ENCODE results near the gene ZNF804B.
"Not testable (repeated sequence)": the region's sequence is repeated elsewhere in the genome, so short reads cannot be mapped to it uniquely, and the experiment has no call there.

ZNF804B gene

GRCh38 chr7:89103564-89103963 lies 344.1 kb downstream of the ZNF804B start:
- DNase-seq: no peak

GRCh38 chr7:89104748-89105685 lies 345.5 kb downstream of the ZNF804B start:
- no peak for DNase-seq

- no peak for DNase-seq
These were observed 364.4 kb downstream of the ZNF804B start for GRCh38 chr7:89123871-89124270.

GRCh38 chr7:89129600-89130375 lies 370.3 kb downstream of the ZNF804B start:
- DNase-seq: no peak

GRCh38 chr7:89133357-89133756 lies 373.9 kb downstream of the ZNF804B start:
- no peak for DNase-seq

GRCh38 chr7:89133819-89134218 lies 374.3 kb downstream of the ZNF804B start:
- no peak for DNase-seq

GRCh38 chr7:89145801-89146200 lies 386.3 kb downstream of the ZNF804B start:
- DNase-seq: no peak

- no peak for DNase-seq
These were observed 400.6 kb downstream of the ZNF804B start for GRCh38 chr7:89160107-89160506.

GRCh38 chr7:89165421-89165820 lies 405.9 kb downstream of the ZNF804B start:
- no peak for DNase-seq

GRCh38 chr7:89170628-89171027 lies 411.1 kb downstream of the ZNF804B start:
- DNase-seq: no peak

- no peak for DNase-seq
These were observed 422.6 kb downstream of the ZNF804B start for GRCh38 chr7:89182116-89182515.

- no peak for DNase-seq
These were observed 424.2 kb downstream of the ZNF804B start for GRCh38 chr7:89183712-89184111.

GRCh38 chr7:89200758-89201157 lies 441.3 kb downstream of the ZNF804B start:
- DNase-seq: no peak

- DNase-seq: no peak
These were observed 464.4 kb downstream of the ZNF804B start for GRCh38 chr7:89223900-89224395.

GRCh38 chr7:89228688-89229171 lies 469.2 kb downstream of the ZNF804B start:
- DNase-seq: not testable (repeated sequence)

GRCh38 chr7:89238156-89238555 lies 478.7 kb downstream of the ZNF804B start:
- DNase-seq: no peak

- DNase-seq: no peak
These were observed 486.7 kb downstream of the ZNF804B start for GRCh38 chr7:89246196-89246595.

GRCh38 chr7:89247207-89247606 lies 487.7 kb downstream of the ZNF804B start:
- no peak for DNase-seq

GRCh38 chr7:89259085-89259484 lies 499.6 kb downstream of the ZNF804B start:
- DNase-seq: no peak

- DNase-seq: no peak
These were observed 504.6 kb downstream of the ZNF804B start for GRCh38 chr7:89264126-89264525.

- no peak for DNase-seq
These were observed 506.1 kb downstream of the ZNF804B start for GRCh38 chr7:89265631-89266030.

GRCh38 chr7:89283302-89283701 lies 523.8 kb downstream of the ZNF804B start:
- no peak for DNase-seq

GRCh38 chr7:89308535-89308934 lies 549.0 kb downstream of the ZNF804B start:
- DNase-seq: no peak

GRCh38 chr7:89311886-89312285 lies 552.4 kb downstream of the ZNF804B start:
- DNase-seq: no peak
